Epithelial cell of esophagus (primary cell): ENCODE data around the gene LCN9.

Experiments
- DNase-seq: peaks from one replicate; pipeline ENCODE4 v3.0.0; 2010; ENCODE audit warnings: low read depth
- H3K4me3 ChIP-seq: 2 replicates; pipeline ENCODE4 v1.5.1; 2011; ENCODE audit warnings: mild to moderate bottlenecking, low read length, control low read depth
- CTCF ChIP-seq: IDR thresholded peaks from 2 replicates; pipeline ENCODE4 v1.5.1; 2011; ENCODE audit warnings: low read depth, mild to moderate bottlenecking, low read length, control low read depth, inconsistent platforms; ENCODE audit not compliant: insufficient read depth; ENCODE audit errors: missing control alignments

The LCN9 gene

GRCh38 chr9:135704483-135704882 lies 41.4 kb downstream of the LCN9 start:
- H3K4me3 ChIP-seq = no peak overlapping the region
- no peak for DNase-seq
- no peak for TF ChIP-seq CTCF

GRCh38 chr9:135705376-135705775 lies 42.3 kb downstream of the LCN9 start:
- no peak for TF ChIP-seq CTCF
- H3K4me3 ChIP-seq = no peak overlapping the region
- DNase-seq = no peak

GRCh38 chr9:135706288-135706687 lies 43.2 kb downstream of the LCN9 start:
- no peak for DNase-seq
- no peak for TF ChIP-seq CTCF
- no peak overlapping the region for H3K4me3 ChIP-seq

- no peak for TF ChIP-seq CTCF
- DNase-seq = no peak
- H3K4me3 ChIP-seq = no peak overlapping the region
Observed at GRCh38 chr9:135707252-135708138, 44.4 kb downstream of the LCN9 start.

GRCh38 chr9:135708164-135708563 lies 45.1 kb downstream of the LCN9 start:
- DNase-seq = no peak
- no peak overlapping the region for H3K4me3 ChIP-seq
- TF ChIP-seq CTCF = no peak

- H3K4me3 ChIP-seq = no peak overlapping the region
- TF ChIP-seq CTCF = no peak
- no peak for DNase-seq
Observed at GRCh38 chr9:135711391-135711790, 48.3 kb downstream of the LCN9 start.

- DNase-seq = no peak
- no peak for TF ChIP-seq CTCF
- no peak overlapping the region for H3K4me3 ChIP-seq
Observed at GRCh38 chr9:135711881-135712280, 48.8 kb downstream of the LCN9 start.
